Prostate gland (tissue), 2 donors: ENCODE results near the gene TRMT2A.

Source experiments
- CTCF ChIP-seq, 4 experiments: fragments of 200-600 bp in 2 of 4; fragments of 450-650 bp in 2 of 4; sonication (generic) in 2 of 4; IDR thresholded peaks; 1 replicate in 3 of 4; 2 replicates in 1 of 4; pipeline ENCODE4 v1.5.1; 2016 to 2019; ENCODE audit warnings: antibody characterized with exemption in 4 of 4, mild to moderate bottlenecking in 2 of 4, moderate library complexity in 2 of 4
- POLR2A ChIP-seq: fragments of 450-650 bp; IDR thresholded peaks from one replicate; pipeline ENCODE4 v1.6.1; 2016; ENCODE audit warnings: antibody characterized with exemption, mild to moderate bottlenecking

DNA sequence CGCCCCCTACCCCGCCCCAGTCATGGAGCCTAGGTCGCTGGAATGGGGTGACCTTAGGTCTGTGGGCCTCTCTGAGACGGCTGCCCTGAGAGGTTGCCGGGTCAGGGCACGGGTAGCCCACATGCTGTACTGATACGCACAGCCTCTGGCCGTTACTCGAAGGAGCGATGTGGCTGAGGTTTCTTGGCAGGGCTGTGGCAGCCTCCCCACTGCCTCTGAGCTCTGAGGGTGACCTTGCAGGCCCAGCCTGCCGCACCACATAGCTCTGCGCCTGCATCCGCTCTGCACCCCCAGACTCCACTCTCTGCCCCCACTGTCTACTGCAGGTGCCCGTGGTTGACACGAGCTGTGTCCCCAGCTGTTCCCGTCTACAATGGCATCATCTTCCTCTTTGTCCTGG, 21.8 kb upstream of the TRMT2A start:
- TF ChIP-seq POLR2A (no peak), CTCF (IDR thresholded peaks at IDR 0.05) (no peak)
